HL-60 (cell line): Measurements from ENCODE around the gene CD164.

Experiments
- DNase-seq, 2 experiments: peaks; one replicate each; pipeline ENCODE4 v3.0.0-alpha.2; 2010 to 2020; ENCODE audit warnings: low read depth in 1 of 2, low spot score in 1 of 2
- H3K27ac ChIP-seq: fragments of 250-450 bp; sonication (Bioruptor Pico); replicated peaks from 2 replicates; pipeline ENCODE4 v1.5.1; 2020; ENCODE audit warnings: mild to moderate bottlenecking, moderate library complexity
- H3K27me3 ChIP-seq: fragments of 250-450 bp; sonication (Bioruptor Pico); 2 replicates; pipeline ENCODE4 v1.5.1; 2021; ENCODE audit warnings: mild to moderate bottlenecking, moderate library complexity; ENCODE audit not compliant: insufficient read depth, poor library complexity, severe bottlenecking
- H3K4me3 ChIP-seq: replicated peaks from 2 replicates; pipeline ENCODE4 v1.5.1; 2011; ENCODE audit warnings: mild to moderate bottlenecking, control low read depth, low read length; ENCODE audit not compliant: insufficient read depth
- GABPA ChIP-seq: IDR thresholded peaks from 2 replicates; pipeline ENCODE4 v1.6.1; 2012; ENCODE audit warnings: low read depth
- POLR2AphosphoS5 ChIP-seq: IDR thresholded peaks from 2 replicates; pipeline ENCODE4 v1.6.1; 2012; ENCODE audit warnings: low read depth
- SPI1 ChIP-seq: IDR thresholded peaks from 2 replicates; pipeline ENCODE4 v1.6.1; 2012; ENCODE audit warnings: low read depth, mild to moderate bottlenecking, borderline replicate concordance
- long read RNA-seq: library from polyadenylated mRNA; unstranded; transcript quantifications from one replicate; pipeline ENCODE4 v2.0.0, GENCODE V29; 2020
- TF ChIP-seq, protein P1 (sequence below): IDR thresholded peaks from one replicate; pipeline ENCODE4 v1.5.1; 2011; ENCODE audit warnings: low read length, control low read depth, inconsistent platforms; ENCODE audit not compliant: insufficient read depth
- TF ChIP-seq, protein P2 (sequence below): IDR thresholded peaks from 2 replicates; pipeline ENCODE4 v1.6.1; 2012; ENCODE audit warnings: low read depth; ENCODE audit not compliant: insufficient replicate concordance

Gene CD164
- long read RNA-seq, transcript CD164-202 (6 exons, 3,365 nt): major isoform, 1,392 of 1,537 reads
- long read RNA-seq, transcript CD164-210 (6 exons, 964 nt): minor isoform, 6 of 1,537 reads
- long read RNA-seq, transcript CD164-203 (5 exons, 2,936 nt): minor isoform, 99 of 1,537 reads
- long read RNA-seq, partial matches to known transcripts: 2 of 1,537 reads
- long read RNA-seq, other reads (novel, unspliced or antisense): 26 of 1,537 reads

DNA sequence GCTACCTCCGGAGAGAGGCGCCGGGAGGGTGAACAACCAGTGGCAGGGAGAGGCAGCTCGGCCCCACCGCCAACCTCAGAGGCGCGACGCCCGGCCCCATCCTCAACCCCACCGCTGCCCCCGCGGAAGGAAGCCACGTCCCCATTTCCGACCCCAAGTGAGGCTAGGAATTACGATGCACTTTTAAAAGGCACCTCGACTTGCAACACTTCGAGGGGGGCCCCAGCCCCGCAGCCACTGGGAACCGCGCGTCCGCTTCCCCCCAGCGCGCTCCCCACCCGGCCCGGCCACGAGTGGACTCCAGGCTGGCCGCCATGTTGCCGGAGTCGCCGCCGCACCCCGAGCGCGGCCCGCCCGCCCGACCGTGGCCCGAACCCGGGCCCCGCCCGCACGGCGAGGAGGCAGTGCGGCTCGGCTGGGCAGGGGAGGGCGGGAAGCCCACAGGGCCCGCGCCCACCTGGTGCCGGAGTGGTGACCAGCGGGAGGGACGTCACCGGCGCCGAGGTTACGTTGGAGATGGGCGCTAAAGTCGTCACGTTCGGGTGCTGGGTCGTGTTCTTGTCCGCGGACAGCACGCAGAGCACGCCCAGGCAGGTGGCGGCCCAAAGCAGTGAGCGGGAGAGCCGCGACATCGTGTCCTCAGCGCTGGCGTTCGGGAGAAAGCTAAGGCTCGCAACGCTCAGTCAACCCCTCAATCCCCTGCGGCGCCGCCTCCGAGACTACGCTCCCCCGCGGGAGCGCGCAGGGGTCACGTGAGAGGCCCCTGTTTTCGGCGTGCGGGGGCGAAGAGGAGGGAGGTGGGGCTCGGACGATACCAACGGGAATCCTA is at the start of gene CD164:
Gene CD164 (minus strand): TSS at position 721 of the 829 bp plus-strand sequence. CDS start 89 bp downstream, at position 632.
- H3K27ac ChIP-seq: peak within 1 kb of the TSS; percentile 100
- TF ChIP-seq, protein P1, sequence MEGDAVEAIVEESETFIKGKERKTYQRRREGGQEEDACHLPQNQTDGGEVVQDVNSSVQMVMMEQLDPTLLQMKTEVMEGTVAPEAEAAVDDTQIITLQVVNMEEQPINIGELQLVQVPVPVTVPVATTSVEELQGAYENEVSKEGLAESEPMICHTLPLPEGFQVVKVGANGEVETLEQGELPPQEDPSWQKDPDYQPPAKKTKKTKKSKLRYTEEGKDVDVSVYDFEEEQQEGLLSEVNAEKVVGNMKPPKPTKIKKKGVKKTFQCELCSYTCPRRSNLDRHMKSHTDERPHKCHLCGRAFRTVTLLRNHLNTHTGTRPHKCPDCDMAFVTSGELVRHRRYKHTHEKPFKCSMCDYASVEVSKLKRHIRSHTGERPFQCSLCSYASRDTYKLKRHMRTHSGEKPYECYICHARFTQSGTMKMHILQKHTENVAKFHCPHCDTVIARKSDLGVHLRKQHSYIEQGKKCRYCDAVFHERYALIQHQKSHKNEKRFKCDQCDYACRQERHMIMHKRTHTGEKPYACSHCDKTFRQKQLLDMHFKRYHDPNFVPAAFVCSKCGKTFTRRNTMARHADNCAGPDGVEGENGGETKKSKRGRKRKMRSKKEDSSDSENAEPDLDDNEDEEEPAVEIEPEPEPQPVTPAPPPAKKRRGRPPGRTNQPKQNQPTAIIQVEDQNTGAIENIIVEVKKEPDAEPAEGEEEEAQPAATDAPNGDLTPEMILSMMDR: no peak
- no peak for TF ChIP-seq SPI1
- peak; percentile 91 for TF ChIP-seq POLR2AphosphoS5
- TF ChIP-seq, protein P2, sequence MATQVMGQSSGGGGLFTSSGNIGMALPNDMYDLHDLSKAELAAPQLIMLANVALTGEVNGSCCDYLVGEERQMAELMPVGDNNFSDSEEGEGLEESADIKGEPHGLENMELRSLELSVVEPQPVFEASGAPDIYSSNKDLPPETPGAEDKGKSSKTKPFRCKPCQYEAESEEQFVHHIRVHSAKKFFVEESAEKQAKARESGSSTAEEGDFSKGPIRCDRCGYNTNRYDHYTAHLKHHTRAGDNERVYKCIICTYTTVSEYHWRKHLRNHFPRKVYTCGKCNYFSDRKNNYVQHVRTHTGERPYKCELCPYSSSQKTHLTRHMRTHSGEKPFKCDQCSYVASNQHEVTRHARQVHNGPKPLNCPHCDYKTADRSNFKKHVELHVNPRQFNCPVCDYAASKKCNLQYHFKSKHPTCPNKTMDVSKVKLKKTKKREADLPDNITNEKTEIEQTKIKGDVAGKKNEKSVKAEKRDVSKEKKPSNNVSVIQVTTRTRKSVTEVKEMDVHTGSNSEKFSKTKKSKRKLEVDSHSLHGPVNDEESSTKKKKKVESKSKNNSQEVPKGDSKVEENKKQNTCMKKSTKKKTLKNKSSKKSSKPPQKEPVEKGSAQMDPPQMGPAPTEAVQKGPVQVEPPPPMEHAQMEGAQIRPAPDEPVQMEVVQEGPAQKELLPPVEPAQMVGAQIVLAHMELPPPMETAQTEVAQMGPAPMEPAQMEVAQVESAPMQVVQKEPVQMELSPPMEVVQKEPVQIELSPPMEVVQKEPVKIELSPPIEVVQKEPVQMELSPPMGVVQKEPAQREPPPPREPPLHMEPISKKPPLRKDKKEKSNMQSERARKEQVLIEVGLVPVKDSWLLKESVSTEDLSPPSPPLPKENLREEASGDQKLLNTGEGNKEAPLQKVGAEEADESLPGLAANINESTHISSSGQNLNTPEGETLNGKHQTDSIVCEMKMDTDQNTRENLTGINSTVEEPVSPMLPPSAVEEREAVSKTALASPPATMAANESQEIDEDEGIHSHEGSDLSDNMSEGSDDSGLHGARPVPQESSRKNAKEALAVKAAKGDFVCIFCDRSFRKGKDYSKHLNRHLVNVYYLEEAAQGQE: peak; percentile 46
- no peaks in the 10 kb centered on the region for H3K27me3 ChIP-seq
- peak; percentile 92 to 94 for DNase-seq
- H3K4me3 ChIP-seq: peak within 1 kb of the TSS; percentile 74

- Histone ChIP-seq H3K27ac (no peak overlapping the region), H3K27me3 (no peaks in the 10 kb centered on the region)
- no peak for DNase-seq
Measured at GRCh38 chr6:109429496-109429895, 47.2 kb upstream of the CD164 start.

DNA sequence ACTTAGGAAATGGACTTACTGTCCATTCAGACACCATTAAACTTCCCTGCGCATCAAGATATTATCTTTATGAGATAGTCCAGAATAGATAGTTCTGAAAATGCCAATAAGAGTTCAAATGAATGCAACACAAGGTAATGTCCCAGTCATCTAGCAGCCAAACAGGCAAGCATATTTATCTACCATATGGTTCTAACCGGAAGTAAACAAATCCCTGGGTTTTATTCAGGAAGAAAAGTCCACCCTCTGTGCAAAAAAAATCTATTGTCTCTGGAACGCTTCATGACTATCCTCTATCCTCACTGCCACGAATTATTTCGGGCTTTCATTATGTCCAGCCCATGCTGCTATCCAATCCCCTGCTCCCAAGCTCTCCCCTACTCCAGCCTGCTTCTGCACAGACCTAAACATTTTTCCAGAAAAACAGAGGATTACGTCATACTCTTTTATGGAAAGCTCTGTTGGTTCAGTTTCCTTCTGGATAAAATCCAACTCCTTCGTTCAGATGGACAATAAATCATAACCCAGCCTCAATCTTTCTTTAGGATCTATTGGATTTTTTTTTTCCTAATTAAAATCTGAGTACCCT is 46.7 kb upstream of the CD164 start:
- no peaks in the 10 kb centered on the region for H3K27me3 ChIP-seq
- no peak for DNase-seq
- H3K4me3 ChIP-seq: no peak overlapping the region
- no peak overlapping the region for H3K27ac ChIP-seq
- TF ChIP-seq, protein P1: no peak
- TF ChIP-seq GABPA (no peak), SPI1 (no peak), POLR2AphosphoS5 (no peak)
- TF ChIP-seq, protein P2: no peak

More at GRCh38 chr6:109429496-109429895, 47.2 kb upstream of the CD164 start:
- no peak for TF ChIP-seq POLR2AphosphoS5
- TF ChIP-seq, protein P2: no peak
- no peak for TF ChIP-seq GABPA
- TF ChIP-seq SPI1: no peak
- TF ChIP-seq, protein P1: no peak
- H3K4me3 ChIP-seq: no peak overlapping the region
